WTC11 (cell line): ENCODE measurements around the gene B4GALT3. TPM values are rescaled to one million over a fixed set of nuclear protein-coding genes. Genes with fewer than 3 reads are reported as not detected.
A peak's percentile ranks its signal among the peaks of the same experiment; 100 is the strongest.

Experiments used
- ATAC-seq: fragments of 200-7000 bp; cut with Tn5 transposase; 2 replicates; pipeline ENCODE4 v1.10.0; 2021; ENCODE audit warnings: mild to moderate bottlenecking, moderate library complexity
- CTCF ChIA-PET: fragments of 300-600 bp; sonication (Branson Sonifier 250); formaldehyde crosslinking; loops from one replicate; lab custom pipeline; 2021; ENCODE audit warnings: antibody characterized with exemption; lab: Charles Lee
- POLR2A ChIA-PET: fragments of 350-600 bp; sonication (Branson Sonifier 250); formaldehyde crosslinking; loops from one replicate; lab custom pipeline; 2021; ENCODE audit warnings: antibody characterized with exemption; lab: Charles Lee
- DNase-seq: peaks from one replicate; pipeline ENCODE4 v3.0.0; 2021; ENCODE audit warnings: low spot score
- H3K27ac Mint-ChIP-seq: 2 replicates; pipeline ENCODE4 v1.8.0; 2021; ENCODE audit warnings: mixed read lengths
- H3K27me3 Mint-ChIP-seq: 2 replicates; pipeline ENCODE4 v1.8.0; 2021; ENCODE audit warnings: low read depth, mild to moderate bottlenecking, moderate library complexity, mixed read lengths
- H3K36me3 Mint-ChIP-seq: 2 replicates; pipeline ENCODE4 v1.8.0; 2021; ENCODE audit warnings: mixed read lengths
- H3K4me1 Mint-ChIP-seq: 2 replicates; pipeline ENCODE4 v1.8.0; 2022; ENCODE audit warnings: mixed read lengths
- H3K4me3 Mint-ChIP-seq: 2 replicates; pipeline ENCODE4 v1.8.0; 2021; ENCODE audit warnings: mild to moderate bottlenecking, moderate library complexity, mixed read lengths
- H3K9me3 Mint-ChIP-seq: 2 replicates; pipeline ENCODE4 v1.8.0; 2021; ENCODE audit warnings: mixed read lengths
- ATF3 ChIP-seq: sonication (generic); formaldehyde crosslinking; conservative IDR thresholded peaks from 2 replicates; pipeline ENCODE4 v1.8.1; 2022; ENCODE audit warnings: mild to moderate bottlenecking, missing genetic modification reagents
- CREB1 ChIP-seq: sonication (generic); formaldehyde crosslinking; IDR thresholded peaks from 2 replicates; pipeline ENCODE4 v1.8.0; 2023; ENCODE audit warnings: mild to moderate bottlenecking, missing genetic modification reagents
- FOXK1 ChIP-seq: sonication (generic); formaldehyde crosslinking; IDR thresholded peaks from 2 replicates; pipeline ENCODE4 v1.8.0; 2022; ENCODE audit warnings: mild to moderate bottlenecking, moderate library complexity, missing genetic modification reagents
- FOXP1 ChIP-seq: sonication (generic); formaldehyde crosslinking; IDR thresholded peaks from 2 replicates; pipeline ENCODE4 v1.8.0; 2022; ENCODE audit warnings: missing genetic modification reagents, mild to moderate bottlenecking, moderate library complexity, borderline replicate concordance
- HMGA2 ChIP-seq: fragments of 250-450 bp; sonication (Bioruptor Pico); IDR thresholded peaks from 2 replicates; pipeline ENCODE4 v1.4.0; 2021; ENCODE audit warnings: mild to moderate bottlenecking, moderate library complexity
- IRF1 ChIP-seq: sonication (generic); formaldehyde crosslinking; IDR thresholded peaks from 2 replicates; pipeline ENCODE4 v1.8.0; 2023; ENCODE audit warnings: missing genetic modification reagents
- JUN ChIP-seq: sonication (generic); formaldehyde crosslinking; IDR thresholded peaks from 2 replicates; pipeline ENCODE4 v1.8.0; 2023; ENCODE audit warnings: mild to moderate bottlenecking, missing genetic modification reagents
- MYBL2 ChIP-seq: sonication (generic); formaldehyde crosslinking; IDR thresholded peaks from 2 replicates; pipeline ENCODE4 v1.8.1; 2023; ENCODE audit warnings: mild to moderate bottlenecking, moderate library complexity, missing genetic modification reagents
- NFE2L1 ChIP-seq: sonication (generic); formaldehyde crosslinking; IDR thresholded peaks from 2 replicates; pipeline ENCODE4 v1.8.1; 2023; ENCODE audit warnings: missing genetic modification reagents
- PRDM15 ChIP-seq: sonication (generic); formaldehyde crosslinking; IDR thresholded peaks from 2 replicates; pipeline ENCODE4 v1.8.0; 2022; ENCODE audit warnings: missing genetic modification reagents
- RELA ChIP-seq: sonication (generic); formaldehyde crosslinking; IDR thresholded peaks from 2 replicates; pipeline ENCODE4 v1.8.1; 2022; ENCODE audit warnings: missing genetic modification reagents, mild to moderate bottlenecking, borderline replicate concordance
- SP1 ChIP-seq: sonication (generic); formaldehyde crosslinking; conservative IDR thresholded peaks from 2 replicates; pipeline ENCODE4 v1.8.1; 2022; ENCODE audit warnings: missing genetic modification reagents
- TCF7 ChIP-seq: sonication (generic); formaldehyde crosslinking; IDR thresholded peaks from 2 replicates; pipeline ENCODE4 v1.8.0; 2022; ENCODE audit warnings: mild to moderate bottlenecking, low read depth, missing genetic modification reagents, moderate library complexity
- TEAD1 ChIP-seq: sonication (generic); formaldehyde crosslinking; IDR thresholded peaks from 2 replicates; pipeline ENCODE4 v1.8.0; 2022; ENCODE audit warnings: mild to moderate bottlenecking, missing genetic modification reagents
- ZNF138 ChIP-seq: sonication (generic); formaldehyde crosslinking; conservative IDR thresholded peaks from 2 replicates; pipeline ENCODE4 v1.8.1; 2022; ENCODE audit warnings: mild to moderate bottlenecking, moderate library complexity, missing genetic modification reagents
- ZNF263 ChIP-seq: sonication (generic); formaldehyde crosslinking; IDR thresholded peaks from 2 replicates; pipeline ENCODE4 v1.8.1; 2022; ENCODE audit warnings: low read depth, mild to moderate bottlenecking, moderate library complexity, missing genetic modification reagents
- ZNF281 ChIP-seq: sonication (generic); formaldehyde crosslinking; IDR thresholded peaks from 2 replicates; pipeline ENCODE4 v1.8.0; 2023; ENCODE audit warnings: mild to moderate bottlenecking, missing genetic modification reagents
- ZNF416 ChIP-seq: fragments of 250-450 bp; sonication (Bioruptor Pico); IDR thresholded peaks from 2 replicates; pipeline ENCODE4 v1.9.0; 2021; ENCODE audit warnings: mild to moderate bottlenecking, inconsistent platforms
- total RNA-seq: library from RNA; stranded (reverse); gene quantifications from 3 replicates; pipeline ENCODE4 v1.2.3, GENCODE V29; 2021
- TF ChIP-seq, protein P1 (sequence below): sonication (generic); formaldehyde crosslinking; IDR thresholded peaks from 2 replicates; pipeline ENCODE4 v1.8.0; 2022; ENCODE audit warnings: mild to moderate bottlenecking, missing genetic modification reagents

B4GALT3 gene
- total RNA-seq, 1 experiment from 2014 or later = 40.1 TPM

DNA sequence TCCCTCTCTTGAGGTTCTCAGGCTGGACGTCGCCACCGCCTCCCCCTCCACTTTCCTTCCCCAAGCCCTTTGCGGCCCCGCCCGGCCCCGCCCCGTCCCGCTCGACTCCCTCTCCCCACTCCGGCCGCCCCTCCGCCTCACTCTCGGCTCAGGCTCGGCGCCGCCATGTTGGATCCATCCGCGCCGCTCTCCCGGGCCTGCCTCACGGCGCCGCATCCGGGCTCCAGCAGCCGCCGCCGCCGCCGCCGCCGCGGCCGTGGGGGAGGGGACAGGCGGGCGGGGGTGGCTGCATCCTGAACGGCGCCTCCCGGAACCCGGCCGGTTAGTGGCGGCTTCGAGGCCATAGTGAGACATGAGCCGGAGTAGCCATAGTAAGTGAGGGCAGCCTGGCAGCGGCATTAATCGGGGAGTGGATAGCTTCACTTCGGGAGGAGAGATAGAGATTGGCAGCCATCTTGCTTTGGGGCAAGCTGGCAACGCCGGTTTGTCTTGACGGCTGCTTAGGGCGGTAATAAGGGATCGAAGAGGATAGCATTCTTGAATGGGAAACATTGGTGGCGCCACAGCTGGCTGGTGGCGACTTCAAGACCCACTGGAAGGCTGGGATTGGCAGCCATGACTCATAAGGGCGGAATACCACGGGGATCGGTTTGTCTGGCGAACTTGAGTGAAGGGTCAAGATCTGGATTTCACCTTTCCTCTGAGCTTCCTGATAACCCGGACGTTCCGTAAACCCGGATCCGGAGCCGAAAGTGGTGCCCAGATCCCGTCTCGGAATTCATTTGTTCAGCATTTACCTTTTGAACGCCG is 44.7 kb downstream of the B4GALT3 start, which contains the start of gene DEDD (continued):
- peak; percentile 60; the same call in 1 of the 2 replicates for TF ChIP-seq SP1 (CRISPR knock-in tag)

- no peak overlapping the region for H3K4me3 Mint-ChIP-seq
- POLR2A ChIA-PET = interaction anchor here (0.6 to 2.4 kb wide), 14 partner anchors 10 to 1120 kb away, joined by 3 to 12 read pairs (median 5); partner anchors contain the start of genes F11R, KLHDC9, NDUFS2 and NIT1
- H3K27ac Mint-ChIP-seq = peak overlapping the region; percentile 88
- TF ChIP-seq, protein P1, sequence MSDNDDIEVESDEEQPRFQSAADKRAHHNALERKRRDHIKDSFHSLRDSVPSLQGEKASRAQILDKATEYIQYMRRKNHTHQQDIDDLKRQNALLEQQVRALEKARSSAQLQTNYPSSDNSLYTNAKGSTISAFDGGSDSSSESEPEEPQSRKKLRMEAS (CRISPR knock-in tag) = 0 out of 2 replicates have a peak, but pooled peaks have one; percentile 44
- peak; percentile 6; the same call in 1 of the 2 replicates for TF ChIP-seq PRDM15 (CRISPR knock-in tag)
- no peak; the same call in 1 of the 2 replicates for TF ChIP-seq FOXP1
- no peak for TF ChIP-seq ATF3 (CRISPR knock-in tag)
- no peak for TF ChIP-seq ZNF416
- TF ChIP-seq ZNF138 = no peak
- TF ChIP-seq FOXK1 (CRISPR knock-in tag) = 0 out of 2 replicates have a peak, but pooled peaks have one; percentile 68
- 0 out of 2 replicates have a peak, but pooled peaks have one; percentile 18 for TF ChIP-seq CREB1 (CRISPR knock-in tag)
- TF ChIP-seq IRF1 (CRISPR knock-in tag) = no peak
- TF ChIP-seq TEAD1 (CRISPR knock-in tag) = peak; percentile 47; the same call in 1 of the 2 replicates
- no peak for TF ChIP-seq HMGA2 (CRISPR knock-in tag)
- TF ChIP-seq TCF7 (CRISPR knock-in tag) = no peak
- 0 out of 2 replicates have a peak, but pooled peaks have one; percentile 26 for TF ChIP-seq ZNF263
- no peak for TF ChIP-seq JUN (CRISPR knock-in tag)
- peak; percentile 77; the same call in 1 of the 2 replicates for TF ChIP-seq MYBL2 (CRISPR knock-in tag)
- TF ChIP-seq ZNF281 (CRISPR knock-in tag) = 0 out of 2 replicates have a peak, but pooled peaks have one; percentile 25
- TF ChIP-seq RELA (CRISPR knock-in tag) = no peak
- peak; percentile 86 for TF ChIP-seq NFE2L1 (CRISPR knock-in tag)
- ATAC-seq (no peak), DNase-seq (no peak)
- no peaks in the 10 kb centered on the region for H3K9me3 Mint-ChIP-seq
- CTCF ChIA-PET = interaction anchor here (1.1 to 4.8 kb wide), 7 partner anchors 10 to 177 kb away, joined by 4 to 18 read pairs (median 4); partner anchors contain the start of genes ITLN2, NIT1, PFDN2 and PPOX
- peaks cover 23% of the 10 kb centered on the region for H3K4me1 Mint-ChIP-seq
- H3K36me3 Mint-ChIP-seq = peaks cover 30% of the 10 kb centered on the region
- H3K27me3 Mint-ChIP-seq = no peaks in the 10 kb centered on the region
Observed at GRCh38 chr1:161131523-161132409, 45.5 kb downstream of the B4GALT3 start.
